GM12865 (cell line): ENCODE data around the gene ADTRP.

Experiments used
- DNase-seq: peaks from one replicate; pipeline ENCODE4 v3.0.0; 2010; ENCODE audit warnings: low read depth
- H3K4me3 ChIP-seq: 2 replicates; pipeline ENCODE4 v1.5.1; 2011; ENCODE audit warnings: mild to moderate bottlenecking, low read depth, low read length, control low read depth
- TF ChIP-seq, protein P1 (sequence below): IDR thresholded peaks from 2 replicates; pipeline ENCODE4 v1.5.1; 2011; ENCODE audit warnings: low read length, control low read depth, low read depth, inconsistent platforms; ENCODE audit not compliant: insufficient read depth; ENCODE audit errors: missing control alignments

ADTRP gene

DNA sequence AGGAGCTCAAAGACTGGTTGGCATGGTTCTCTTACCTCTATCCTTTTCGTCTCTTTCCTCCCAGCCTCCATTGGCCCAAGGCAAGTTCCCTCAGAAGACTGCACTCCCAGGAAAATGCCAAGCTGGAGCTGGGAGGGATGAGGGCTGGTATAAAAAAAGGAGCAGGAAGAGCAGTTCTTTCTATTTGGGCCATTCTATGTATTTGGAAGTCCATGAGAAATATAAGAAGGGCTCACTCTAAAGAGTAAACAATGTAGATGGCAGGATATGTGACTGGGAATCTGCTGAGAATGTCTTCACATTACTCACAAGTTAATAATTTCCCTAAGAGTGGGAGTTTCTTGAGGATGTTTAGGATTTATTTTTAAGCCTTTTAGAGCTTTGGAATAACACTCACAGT, 36.6 kb upstream of the ADTRP start:
- H3K4me3 ChIP-seq, result no peak overlapping the region
- TF ChIP-seq, protein P1, sequence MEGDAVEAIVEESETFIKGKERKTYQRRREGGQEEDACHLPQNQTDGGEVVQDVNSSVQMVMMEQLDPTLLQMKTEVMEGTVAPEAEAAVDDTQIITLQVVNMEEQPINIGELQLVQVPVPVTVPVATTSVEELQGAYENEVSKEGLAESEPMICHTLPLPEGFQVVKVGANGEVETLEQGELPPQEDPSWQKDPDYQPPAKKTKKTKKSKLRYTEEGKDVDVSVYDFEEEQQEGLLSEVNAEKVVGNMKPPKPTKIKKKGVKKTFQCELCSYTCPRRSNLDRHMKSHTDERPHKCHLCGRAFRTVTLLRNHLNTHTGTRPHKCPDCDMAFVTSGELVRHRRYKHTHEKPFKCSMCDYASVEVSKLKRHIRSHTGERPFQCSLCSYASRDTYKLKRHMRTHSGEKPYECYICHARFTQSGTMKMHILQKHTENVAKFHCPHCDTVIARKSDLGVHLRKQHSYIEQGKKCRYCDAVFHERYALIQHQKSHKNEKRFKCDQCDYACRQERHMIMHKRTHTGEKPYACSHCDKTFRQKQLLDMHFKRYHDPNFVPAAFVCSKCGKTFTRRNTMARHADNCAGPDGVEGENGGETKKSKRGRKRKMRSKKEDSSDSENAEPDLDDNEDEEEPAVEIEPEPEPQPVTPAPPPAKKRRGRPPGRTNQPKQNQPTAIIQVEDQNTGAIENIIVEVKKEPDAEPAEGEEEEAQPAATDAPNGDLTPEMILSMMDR, result no peak
- no peak for DNase-seq

DNA sequence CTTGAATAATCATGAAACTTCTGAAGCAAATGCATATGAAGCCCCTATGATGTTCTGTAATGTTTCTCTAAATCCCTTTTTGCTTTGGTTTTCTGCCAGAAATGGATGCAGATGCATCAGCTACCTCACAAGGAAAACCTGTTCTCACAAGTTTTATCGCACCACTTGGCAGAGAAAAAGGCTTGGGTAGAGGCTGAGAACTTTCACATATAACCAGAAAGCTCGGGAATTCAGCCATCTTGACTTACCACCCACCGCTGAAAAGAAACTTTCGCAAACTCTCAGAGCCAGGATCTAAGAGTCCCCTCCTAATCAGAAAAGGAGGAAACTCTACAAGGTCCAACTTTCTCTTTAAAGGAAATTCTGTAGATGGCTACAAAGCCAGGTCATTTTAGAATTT, 36.2 kb upstream of the ADTRP start:
- DNase-seq, result no peak
- TF ChIP-seq, protein P1, result no peak
- no peak overlapping the region for H3K4me3 ChIP-seq

DNA sequence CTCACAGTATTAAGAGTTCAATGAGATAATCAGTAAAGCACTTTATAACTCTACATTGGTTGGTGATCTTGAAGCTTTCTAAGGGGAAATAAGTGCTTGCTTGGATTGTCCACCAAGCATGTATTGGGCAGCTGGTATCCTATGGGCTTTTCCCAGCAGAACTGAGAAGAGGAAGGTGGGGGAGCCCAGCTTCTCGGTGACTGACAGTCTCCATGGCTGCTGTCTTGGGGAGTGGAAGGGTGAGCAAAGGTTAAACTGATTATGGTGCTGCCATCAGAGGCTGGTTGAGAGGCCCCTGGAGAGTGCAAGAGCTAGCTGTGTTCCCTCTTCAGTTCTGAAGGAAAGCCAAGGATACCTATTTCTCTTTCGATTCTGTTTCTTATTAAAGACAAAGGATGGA, 35.5 kb upstream of the ADTRP start:
- TF ChIP-seq, protein P1, result no peak
- no peak for DNase-seq

DNA sequence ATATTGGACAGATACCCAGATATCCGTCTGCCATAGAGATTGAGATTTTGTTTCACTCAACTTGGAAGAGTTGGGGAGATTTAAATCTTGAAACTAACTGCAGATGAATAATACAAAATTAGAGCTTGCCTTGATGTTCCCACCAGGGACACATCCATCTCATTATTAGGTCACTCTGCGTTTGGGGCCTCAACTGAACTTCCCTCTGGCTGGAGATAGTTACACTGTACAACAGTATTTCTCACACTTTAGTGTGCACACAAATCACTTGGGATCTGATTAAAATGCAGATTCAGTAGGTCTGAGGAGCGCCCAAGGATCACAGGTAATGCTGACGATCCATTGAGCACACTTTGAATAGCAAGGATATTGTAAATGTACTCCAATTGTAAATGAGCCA, 35.0 kb upstream of the ADTRP start:
- no peak overlapping the region for H3K4me3 ChIP-seq
- TF ChIP-seq, protein P1, result no peak
- DNase-seq, result no peak

More for the DNA sequence above, 35.5 kb upstream of the ADTRP start:
- H3K4me3 ChIP-seq, result no peak overlapping the region

DNA sequence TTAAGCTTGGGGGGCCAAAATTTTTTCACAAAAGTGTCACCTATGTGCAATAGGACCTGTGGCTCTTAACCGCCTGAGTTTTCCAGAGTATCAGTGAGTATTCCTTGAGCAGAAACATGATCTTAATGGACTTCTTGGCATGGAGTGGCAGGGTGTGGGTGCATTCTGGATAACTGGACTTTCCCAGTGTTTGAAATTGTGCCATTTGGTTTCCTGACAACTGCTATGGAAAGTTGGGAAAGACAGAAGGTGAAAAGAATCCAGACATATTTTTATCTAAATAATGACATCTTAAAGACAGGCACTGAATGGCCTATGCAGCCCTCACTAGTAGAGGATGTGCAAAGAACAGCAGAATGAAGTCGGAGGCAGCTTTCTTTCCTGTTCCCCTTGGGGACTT, 34.3 kb upstream of the ADTRP start:
- TF ChIP-seq, protein P1, result no peak
- no peak for DNase-seq
- no peak overlapping the region for H3K4me3 ChIP-seq

DNA sequence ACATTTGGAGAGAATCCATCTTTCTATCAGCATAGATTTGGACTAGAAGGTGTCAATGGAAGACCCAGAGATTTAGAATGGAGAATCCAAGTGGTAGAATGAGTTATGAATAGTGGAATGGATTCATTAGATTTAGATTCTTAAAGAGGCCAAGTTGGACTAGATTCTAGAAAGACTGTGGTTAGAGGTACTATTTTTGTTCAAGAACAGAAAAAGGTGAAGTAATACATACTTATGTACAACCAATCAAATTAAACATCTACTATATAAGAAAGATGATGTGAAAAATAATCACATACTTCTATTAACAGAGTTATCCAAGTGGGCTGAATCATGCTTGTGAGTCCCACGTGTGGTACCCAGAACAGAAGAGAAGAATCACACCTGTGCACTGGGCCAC, 33.8 kb upstream of the ADTRP start:
- no peak for DNase-seq
- no peak overlapping the region for H3K4me3 ChIP-seq
- TF ChIP-seq, protein P1, result no peak

DNA sequence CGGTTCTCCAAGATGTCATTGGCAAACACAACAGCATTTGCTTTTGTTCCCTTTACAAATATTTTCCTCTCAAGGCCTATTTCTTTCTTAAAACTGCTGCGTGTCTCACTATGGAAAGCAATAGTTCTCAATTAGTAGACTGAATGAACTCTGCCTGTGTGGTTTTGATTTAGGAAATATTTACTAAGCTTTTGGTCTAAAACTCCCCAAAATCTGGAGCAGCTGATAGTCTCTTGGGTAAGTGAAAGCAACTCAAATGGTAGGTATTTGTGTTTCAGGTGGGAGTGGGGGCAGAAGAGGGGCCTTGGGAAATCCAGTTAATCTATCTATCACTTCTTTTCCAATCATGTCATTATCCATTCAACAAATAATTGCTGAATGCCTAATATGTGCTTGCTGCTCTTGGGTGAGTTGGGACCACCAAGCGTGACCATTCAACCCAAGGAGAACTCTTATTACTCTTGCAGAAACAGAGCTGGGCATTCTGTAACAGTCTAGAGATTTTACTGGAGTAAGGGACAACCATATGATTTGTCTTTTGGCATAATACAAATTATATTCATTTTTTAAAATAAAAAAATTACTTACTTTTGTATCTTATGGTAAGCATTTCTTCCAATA, 33.2 kb upstream of the ADTRP start:
- no peak for DNase-seq
- TF ChIP-seq, protein P1, result no peak
- no peak overlapping the region for H3K4me3 ChIP-seq
